ENCODE results near the gene LHFPL2.
"Not testable (repeated sequence)": the region's sequence is repeated elsewhere in the genome, so short reads cannot be mapped to it uniquely, and the experiment has no call there.

LHFPL2 gene

DNA sequence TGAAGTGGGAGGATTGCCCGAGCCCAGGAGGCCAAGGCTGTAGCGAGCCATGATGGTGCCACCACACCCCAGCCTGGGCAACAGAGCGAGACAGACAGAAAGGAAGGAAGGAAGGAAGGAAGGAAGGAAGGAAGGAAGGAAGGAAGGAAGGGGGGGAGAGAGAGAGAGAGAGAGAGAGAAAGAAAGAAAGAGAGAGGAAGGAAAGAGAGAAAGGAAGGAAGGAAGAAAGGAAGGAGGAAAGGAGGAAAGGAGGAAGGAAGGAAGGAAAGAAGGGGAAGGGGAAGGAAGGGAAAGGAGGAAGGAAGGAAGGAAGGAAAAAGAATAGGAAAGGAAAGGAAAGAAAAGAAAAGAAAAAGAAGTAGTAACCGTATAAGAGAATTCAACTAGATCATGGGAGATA is 20.8 kb upstream of the LHFPL2 start:
- TF ChIP-seq, protein P1, sequence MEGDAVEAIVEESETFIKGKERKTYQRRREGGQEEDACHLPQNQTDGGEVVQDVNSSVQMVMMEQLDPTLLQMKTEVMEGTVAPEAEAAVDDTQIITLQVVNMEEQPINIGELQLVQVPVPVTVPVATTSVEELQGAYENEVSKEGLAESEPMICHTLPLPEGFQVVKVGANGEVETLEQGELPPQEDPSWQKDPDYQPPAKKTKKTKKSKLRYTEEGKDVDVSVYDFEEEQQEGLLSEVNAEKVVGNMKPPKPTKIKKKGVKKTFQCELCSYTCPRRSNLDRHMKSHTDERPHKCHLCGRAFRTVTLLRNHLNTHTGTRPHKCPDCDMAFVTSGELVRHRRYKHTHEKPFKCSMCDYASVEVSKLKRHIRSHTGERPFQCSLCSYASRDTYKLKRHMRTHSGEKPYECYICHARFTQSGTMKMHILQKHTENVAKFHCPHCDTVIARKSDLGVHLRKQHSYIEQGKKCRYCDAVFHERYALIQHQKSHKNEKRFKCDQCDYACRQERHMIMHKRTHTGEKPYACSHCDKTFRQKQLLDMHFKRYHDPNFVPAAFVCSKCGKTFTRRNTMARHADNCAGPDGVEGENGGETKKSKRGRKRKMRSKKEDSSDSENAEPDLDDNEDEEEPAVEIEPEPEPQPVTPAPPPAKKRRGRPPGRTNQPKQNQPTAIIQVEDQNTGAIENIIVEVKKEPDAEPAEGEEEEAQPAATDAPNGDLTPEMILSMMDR (IDR thresholded peaks at IDR 0.05; ENCODE audit: low read depth, low read length, poor library complexity, severe bottlenecking), result no peak
- no peak for TF ChIP-seq EZH2phosphoT487 (IDR thresholded peaks at IDR 0.05; ENCODE audit: borderline replicate concordance, low read length)
- no peaks in the 10 kb centered on the region for H3K9me3 ChIP-seq (ENCODE audit: control insufficient read depth, insufficient read depth, low read length)
- no peaks in the 10 kb centered on the region for H3K27me3 ChIP-seq (ENCODE audit: control insufficient read depth, low read length)
- no peaks in the 10 kb centered on the region for H3F3A ChIP-seq (ENCODE audit: control insufficient read depth, insufficient read depth)
- H3K4me1 ChIP-seq (ENCODE audit: control insufficient read depth, low read length), result peaks cover 14% of the 10 kb centered on the region
- no peaks in the 10 kb centered on the region for H3K79me2 ChIP-seq (ENCODE audit: control insufficient read depth, low read length)
- no peaks in the 10 kb centered on the region for H3K36me3 ChIP-seq (ENCODE audit: control insufficient read depth, low read length)
- H3K4me2 ChIP-seq (ENCODE audit: low read length), result no peak overlapping the region
- no peak overlapping the region for H3K4me3 ChIP-seq (ENCODE audit: low read length)
- no peak overlapping the region for H3K27ac ChIP-seq (ENCODE audit: low read depth, low read length)
- no peaks in the 10 kb centered on the region for H3K9me2 ChIP-seq (replicated peaks; ENCODE audit: control insufficient read depth, low read length)
- H4K20me1 ChIP-seq (ENCODE audit: control insufficient read depth, insufficient read depth, low read depth, low read length), result no peaks in the 10 kb centered on the region

GRCh38 chr5:78667461-78668103 is 19.0 kb upstream of the LHFPL2 start:
- H3K27ac ChIP-seq (ENCODE audit: low read depth, low read length), result no peak overlapping the region
- TF ChIP-seq, protein P1 (IDR thresholded peaks at IDR 0.05; ENCODE audit: low read depth, low read length, poor library complexity, severe bottlenecking), result no peak
- TF ChIP-seq EZH2phosphoT487 (IDR thresholded peaks at IDR 0.05; ENCODE audit: borderline replicate concordance, low read length), result no peak
- H3F3A ChIP-seq (ENCODE audit: control insufficient read depth, insufficient read depth), result no peaks in the 10 kb centered on the region
- H3K9me3 ChIP-seq (ENCODE audit: control insufficient read depth, insufficient read depth, low read length), result no peaks in the 10 kb centered on the region
- peaks cover 14% of the 10 kb centered on the region for H3K4me1 ChIP-seq (ENCODE audit: control insufficient read depth, low read length)
- no peak overlapping the region for H3K4me3 ChIP-seq (ENCODE audit: low read length)
- H4K20me1 ChIP-seq (ENCODE audit: control insufficient read depth, insufficient read depth, low read depth, low read length), result no peaks in the 10 kb centered on the region
- no peaks in the 10 kb centered on the region for H3K36me3 ChIP-seq (ENCODE audit: control insufficient read depth, low read length)
- no peaks in the 10 kb centered on the region for H3K79me2 ChIP-seq (ENCODE audit: control insufficient read depth, low read length)
- no peak overlapping the region for H3K4me2 ChIP-seq (ENCODE audit: low read length)
- H3K27me3 ChIP-seq (ENCODE audit: control insufficient read depth, low read length), result no peaks in the 10 kb centered on the region
- no peaks in the 10 kb centered on the region for H3K9me2 ChIP-seq (replicated peaks; ENCODE audit: control insufficient read depth, low read length)

DNA sequence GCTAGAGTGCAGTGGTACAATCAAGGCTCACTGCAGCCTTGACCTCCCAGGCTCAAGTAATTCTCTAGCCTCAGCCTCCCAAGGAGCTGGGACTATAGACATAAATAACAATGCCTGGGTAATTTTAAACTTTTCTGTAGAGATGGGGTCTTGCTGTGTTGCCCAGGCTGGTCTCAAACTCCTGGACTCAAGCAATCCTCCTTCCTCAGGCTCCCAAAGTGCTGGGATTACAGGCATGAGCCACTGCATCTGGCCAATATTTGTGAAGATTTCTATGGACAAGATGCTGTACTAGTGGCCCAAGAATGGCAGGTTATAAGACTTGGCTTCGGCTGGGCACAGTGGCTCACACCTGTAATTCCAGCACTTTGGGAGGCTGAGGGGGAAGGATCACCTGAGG is 18.4 kb upstream of the LHFPL2 start:
- H3K9me3 ChIP-seq (ENCODE audit: control insufficient read depth, insufficient read depth, low read length); H3F3A ChIP-seq (ENCODE audit: control insufficient read depth, insufficient read depth); H3K27me3 ChIP-seq (ENCODE audit: control insufficient read depth, low read length); H3K9me2 ChIP-seq (replicated peaks; ENCODE audit: control insufficient read depth, low read length); H3K4me3 ChIP-seq (ENCODE audit: low read length); H3K79me2 ChIP-seq (ENCODE audit: control insufficient read depth, low read length); H4K20me1 ChIP-seq (ENCODE audit: control insufficient read depth, insufficient read depth, low read depth, low read length); H3K4me2 ChIP-seq (ENCODE audit: low read length); H3K27ac ChIP-seq (ENCODE audit: low read depth, low read length); H3K36me3 ChIP-seq (ENCODE audit: control insufficient read depth, low read length): not testable (repeated sequence)
- H3K4me1 ChIP-seq (ENCODE audit: control insufficient read depth, low read length), result peaks cover 17% of the 10 kb centered on the region

GRCh38 chr5:78666041-78666444 is 17.5 kb upstream of the LHFPL2 start:
- Histone ChIP-seq H3K27ac (ENCODE audit: low read depth, low read length) (no peak overlapping the region), H3K4me3 (ENCODE audit: low read length) (no peak overlapping the region), H4K20me1 (ENCODE audit: control insufficient read depth, insufficient read depth, low read depth, low read length) (no peaks in the 10 kb centered on the region), H3K36me3 (ENCODE audit: control insufficient read depth, low read length) (no peaks in the 10 kb centered on the region), H3K4me2 (ENCODE audit: low read length) (no peak overlapping the region), H3K27me3 (ENCODE audit: control insufficient read depth, low read length) (no peaks in the 10 kb centered on the region), H3K79me2 (ENCODE audit: control insufficient read depth, low read length) (no peaks in the 10 kb centered on the region), H3K4me1 (ENCODE audit: control insufficient read depth, low read length) (peaks cover 24% of the 10 kb centered on the region), H3K9me2 (replicated peaks; ENCODE audit: control insufficient read depth, low read length) (no peaks in the 10 kb centered on the region), H3F3A (ENCODE audit: control insufficient read depth, insufficient read depth) (no peaks in the 10 kb centered on the region), H3K9me3 (ENCODE audit: control insufficient read depth, insufficient read depth, low read length) (no peaks in the 10 kb centered on the region)
- TF ChIP-seq, protein P1 (IDR thresholded peaks at IDR 0.05; ENCODE audit: low read depth, low read length, poor library complexity, severe bottlenecking), result no peak
- TF ChIP-seq EZH2phosphoT487 (IDR thresholded peaks at IDR 0.05; ENCODE audit: borderline replicate concordance, low read length), result no peak
